Mucosa of descending colon (tissue), 3 donors: ENCODE measurements around the gene TRHDE. TPM values are rescaled to one million over a fixed set of nuclear protein-coding genes. Genes with fewer than 3 reads are reported as not detected.

Experiments
- ATAC-seq: fragments of 200-7000 bp; cut with Tn5 transposase; one replicate; pipeline ENCODE4 v1.9.1; 2020; ENCODE audit warnings: mild to moderate bottlenecking, moderate library complexity
- DNase-seq, 3 donors: peaks; one replicate each; pipeline ENCODE4 v3.0.0-alpha.2; 2020
- H3K36me3 ChIP-seq: fragments of 200-600 bp; one replicate; pipeline ENCODE4 v1.8.0; 2021; ENCODE audit warnings: low read depth, mild to moderate bottlenecking
- H3K4me1 ChIP-seq: fragments of 200-600 bp; one replicate; pipeline ENCODE4 v1.8.0; 2021; ENCODE audit warnings: low read depth, mild to moderate bottlenecking
- H3K4me3 ChIP-seq: fragments of 200-600 bp; one replicate; pipeline ENCODE4 v1.8.0; 2021; ENCODE audit warnings: mild to moderate bottlenecking
- H3K9me3 ChIP-seq: fragments of 200-600 bp; one replicate; pipeline ENCODE4 v1.8.0; 2021; ENCODE audit warnings: mild to moderate bottlenecking
- CTCF ChIP-seq: fragments of 200-600 bp; IDR thresholded peaks from one replicate; pipeline ENCODE4 v1.8.0; 2022; ENCODE audit warnings: antibody characterized with exemption, mild to moderate bottlenecking
- intact Hi-C, 2 donors: fragments of 100-400 bp; cut with DNase I in 1 of 2; cut with micrococcal nuclease in 1 of 2; formaldehyde crosslinking; loops; one replicate each; pipeline versions ENCODE4 v1.11.0 to v1.11.1; 2022; cut with DNase I, micrococcal nuclease
- total RNA-seq, 3 donors: library from RNA; stranded (reverse); fragmentation: NEBNext Ultra II Directional in 2 of 3; extraction: Animal tissue kit (Norgen Biotek cat#: 25700) in 2 of 3; gene quantifications; one replicate each; pipeline versions ENCODE4 v1.2.1 to v1.2.4, GENCODE V29; 2021 to 2023
- donor health status: DM: no; HTN: no; CAD: no; lungs with moderate emphysema.
- donor health status: DM: no; HTN: no; CAD: no.
- donor health status: DM: no; HTN: yes; CAD: no.

TRHDE gene
- total RNA-seq, 3 donors from 2014 or later = 4.7 to 11.2 (median 6.2) TPM

DNA sequence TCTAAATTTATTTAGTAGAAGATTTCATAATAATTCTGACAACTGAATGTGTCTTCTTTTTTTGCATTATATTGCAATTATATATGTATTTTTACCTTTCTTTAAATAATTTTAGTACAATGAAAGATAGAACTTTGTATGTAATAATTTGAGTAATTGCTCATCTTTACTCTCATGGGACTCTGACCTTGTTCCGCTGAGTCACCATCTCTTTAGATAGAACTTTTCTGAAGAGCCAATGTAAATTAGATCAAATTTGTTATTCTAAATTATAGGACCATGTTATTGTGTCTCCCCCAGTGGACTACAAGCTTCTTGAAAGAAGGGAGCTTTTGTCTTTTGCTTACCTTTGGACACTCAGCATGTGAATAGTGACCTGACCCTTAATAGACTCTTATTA lies 96.1 kb downstream of the TRHDE start:
- Histone ChIP-seq H3K4me1 (no peaks in the 10 kb centered on the region), H3K36me3 (no peaks in the 10 kb centered on the region), H3K9me3 (no peaks in the 10 kb centered on the region), H3K4me3 (no peak overlapping the region)
- ATAC-seq (no peak), DNase-seq (no peak)
- TF ChIP-seq CTCF = no peak
- intact Hi-C loops = no loop called here

GRCh38 chr12:72368719-72369422 lies 96.7 kb downstream of the TRHDE start:
- Histone ChIP-seq H3K4me1 (no peaks in the 10 kb centered on the region), H3K9me3 (no peaks in the 10 kb centered on the region), H3K4me3 (no peak overlapping the region), H3K36me3 (no peaks in the 10 kb centered on the region)
- no peak for DNase-seq
- TF ChIP-seq CTCF = no peak
- intact Hi-C loops = no loop called here
- ATAC-seq = no peak

- DNase-seq (no peak), ATAC-seq (no peak)
- intact Hi-C loops = no loop called here
- TF ChIP-seq CTCF = no peak
- no peaks in the 10 kb centered on the region for H3K36me3 ChIP-seq
- H3K4me3 ChIP-seq = no peak overlapping the region
- H3K9me3 ChIP-seq = no peaks in the 10 kb centered on the region
- no peaks in the 10 kb centered on the region for H3K4me1 ChIP-seq
Observed at GRCh38 chr12:72369423-72369959, 97.3 kb downstream of the TRHDE start.

- no peaks in the 10 kb centered on the region for H3K36me3 ChIP-seq
- DNase-seq = no peak
- intact Hi-C loops = no loop called here
Observed at GRCh38 chr12:72380441-72380840, 108.3 kb downstream of the TRHDE start.

GRCh38 chr12:72388322-72388721 lies 116.2 kb downstream of the TRHDE start:
- Histone ChIP-seq H3K4me1 (no peaks in the 10 kb centered on the region), H3K4me3 (no peak overlapping the region), H3K9me3 (no peaks in the 10 kb centered on the region), H3K36me3 (no peaks in the 10 kb centered on the region)
- DNase-seq (no peak), ATAC-seq (no peak)
- TF ChIP-seq CTCF = no peak
- intact Hi-C loops = no loop called here

More at GRCh38 chr12:72380441-72380840, 108.3 kb downstream of the TRHDE start:
- H3K9me3 ChIP-seq = no peaks in the 10 kb centered on the region
- no peaks in the 10 kb centered on the region for H3K4me1 ChIP-seq
- no peak for TF ChIP-seq CTCF
- no peak overlapping the region for H3K4me3 ChIP-seq
- no peak for ATAC-seq
